Measurements from ENCODE around the gene CKAP2L. TPM values are rescaled to one million over a fixed set of nuclear protein-coding genes. Genes with fewer than 3 reads are reported as not detected.

The CKAP2L gene
- total RNA-seq, 1 donor from 2014 or later = 0.38 TPM

DNA sequence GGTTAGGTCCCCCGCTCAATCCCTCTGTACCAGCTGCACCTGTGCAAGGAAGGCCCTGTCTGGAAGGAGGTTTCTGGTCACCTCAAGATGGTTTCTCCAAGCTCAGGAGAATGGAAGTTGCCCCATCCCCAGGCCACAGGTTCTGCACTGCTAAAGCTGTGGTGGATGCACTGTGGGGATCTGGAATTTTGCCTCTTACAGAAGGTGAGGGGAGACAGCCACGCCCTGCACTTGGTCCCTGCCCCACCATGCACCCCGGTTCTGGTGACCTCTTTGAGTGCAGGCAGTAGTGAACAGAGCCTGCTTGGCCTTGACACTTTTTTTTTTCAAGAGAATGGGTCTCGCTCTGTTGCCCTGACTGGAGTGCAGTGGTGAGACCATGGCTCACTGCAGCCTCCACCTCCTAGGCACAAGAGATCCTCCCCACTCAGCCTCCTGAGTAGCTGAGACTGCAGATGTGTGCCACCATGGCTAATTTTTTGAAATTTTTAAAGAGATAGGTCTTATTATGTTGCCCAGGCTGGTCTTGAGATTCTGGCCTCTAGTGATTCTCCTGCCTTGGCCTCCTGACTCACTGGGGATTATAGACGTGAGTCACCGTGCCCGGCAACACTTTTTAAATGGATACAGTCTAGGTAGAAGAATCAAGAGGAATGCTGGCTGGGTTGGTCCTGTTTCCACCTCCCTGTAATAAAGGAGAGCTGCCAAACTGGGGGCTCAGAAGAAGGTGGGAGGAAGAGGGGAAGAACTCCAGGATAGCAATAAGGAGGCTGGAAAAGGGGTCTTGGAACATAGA lies 49.4 kb downstream of the CKAP2L start:
- DNase-seq = no peak
- intact Hi-C loops (cut with micrococcal nuclease) = no loop called here
- Histone ChIP-seq H3K4me1 (no peaks in the 10 kb centered on the region), H3K36me3 (no peaks in the 10 kb centered on the region), H3K27ac (replicated peaks) (no peak overlapping the region), H3K4me3 (no peak overlapping the region), H3K27me3 (ENCODE audit: low read depth) (peaks cover 27% of the 10 kb centered on the region), H3K9me3 (replicated peaks) (peaks cover 3% of the 10 kb centered on the region)
- TF ChIP-seq, protein P1, sequence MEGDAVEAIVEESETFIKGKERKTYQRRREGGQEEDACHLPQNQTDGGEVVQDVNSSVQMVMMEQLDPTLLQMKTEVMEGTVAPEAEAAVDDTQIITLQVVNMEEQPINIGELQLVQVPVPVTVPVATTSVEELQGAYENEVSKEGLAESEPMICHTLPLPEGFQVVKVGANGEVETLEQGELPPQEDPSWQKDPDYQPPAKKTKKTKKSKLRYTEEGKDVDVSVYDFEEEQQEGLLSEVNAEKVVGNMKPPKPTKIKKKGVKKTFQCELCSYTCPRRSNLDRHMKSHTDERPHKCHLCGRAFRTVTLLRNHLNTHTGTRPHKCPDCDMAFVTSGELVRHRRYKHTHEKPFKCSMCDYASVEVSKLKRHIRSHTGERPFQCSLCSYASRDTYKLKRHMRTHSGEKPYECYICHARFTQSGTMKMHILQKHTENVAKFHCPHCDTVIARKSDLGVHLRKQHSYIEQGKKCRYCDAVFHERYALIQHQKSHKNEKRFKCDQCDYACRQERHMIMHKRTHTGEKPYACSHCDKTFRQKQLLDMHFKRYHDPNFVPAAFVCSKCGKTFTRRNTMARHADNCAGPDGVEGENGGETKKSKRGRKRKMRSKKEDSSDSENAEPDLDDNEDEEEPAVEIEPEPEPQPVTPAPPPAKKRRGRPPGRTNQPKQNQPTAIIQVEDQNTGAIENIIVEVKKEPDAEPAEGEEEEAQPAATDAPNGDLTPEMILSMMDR (IDR thresholded peaks at IDR 0.05; ENCODE audit: borderline replicate concordance) = no peak

DNA sequence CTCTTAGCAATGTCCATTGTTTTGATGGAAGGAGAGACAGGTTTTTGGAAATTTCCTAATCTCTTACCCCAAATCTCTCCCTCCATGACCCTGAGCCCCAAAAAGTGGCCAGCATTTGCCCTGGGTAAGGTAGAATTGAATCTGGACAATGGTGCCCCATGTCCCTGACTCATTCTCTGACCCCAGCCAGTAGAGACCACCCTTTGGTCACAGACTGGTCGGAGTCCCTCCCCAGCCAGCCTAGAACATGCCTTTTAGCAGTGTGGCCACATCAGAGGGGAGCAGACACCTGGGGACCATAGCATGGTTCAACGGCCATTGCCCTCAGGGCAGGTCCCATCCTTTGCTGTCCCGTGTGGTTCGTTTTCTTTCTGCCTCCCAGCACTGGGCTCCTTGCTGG lies 50.1 kb downstream of the CKAP2L start:
- TF ChIP-seq, protein P1 (IDR thresholded peaks at IDR 0.05; ENCODE audit: borderline replicate concordance) = no peak
- DNase-seq = no peak
- intact Hi-C loops (cut with micrococcal nuclease) = no loop called here
- peaks cover 28% of the 10 kb centered on the region for H3K27me3 ChIP-seq (ENCODE audit: low read depth)
- no peak overlapping the region for H3K27ac ChIP-seq (replicated peaks)
- no peaks in the 10 kb centered on the region for H3K36me3 ChIP-seq
- no peak overlapping the region for H3K4me3 ChIP-seq
- H3K9me3 ChIP-seq (replicated peaks) = peaks cover 3% of the 10 kb centered on the region
- H3K4me1 ChIP-seq = no peaks in the 10 kb centered on the region

DNA sequence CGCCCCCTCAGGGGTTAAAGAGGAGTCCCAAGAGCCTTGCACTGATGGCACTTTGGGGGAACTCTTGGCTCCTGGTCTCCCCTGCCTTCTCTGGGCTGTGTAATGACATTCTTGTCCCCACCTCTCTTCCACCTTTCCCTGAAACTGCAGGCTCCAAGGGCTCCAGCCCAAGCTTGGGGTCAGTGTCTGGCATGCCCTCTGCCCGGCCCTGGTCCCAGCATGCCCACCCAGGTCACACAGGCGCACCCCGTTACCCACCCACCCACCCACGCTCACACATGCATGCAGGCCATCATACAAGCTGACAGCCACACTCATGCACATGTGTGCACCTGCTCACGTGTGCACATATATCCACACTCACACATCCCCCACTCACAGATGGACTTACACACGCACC lies 50.5 kb downstream of the CKAP2L start:
- no peak for DNase-seq
- TF ChIP-seq, protein P1 (IDR thresholded peaks at IDR 0.05; ENCODE audit: borderline replicate concordance) = no peak
- no peaks in the 10 kb centered on the region for H3K4me1 ChIP-seq
- H3K27me3 ChIP-seq (ENCODE audit: low read depth) = peaks cover 28% of the 10 kb centered on the region
- no peaks in the 10 kb centered on the region for H3K36me3 ChIP-seq
- peaks cover 3% of the 10 kb centered on the region for H3K9me3 ChIP-seq (replicated peaks)
- no peak overlapping the region for H3K27ac ChIP-seq (replicated peaks)
- intact Hi-C loops (cut with micrococcal nuclease) = no loop called here
- H3K4me3 ChIP-seq = no peak overlapping the region

DNA sequence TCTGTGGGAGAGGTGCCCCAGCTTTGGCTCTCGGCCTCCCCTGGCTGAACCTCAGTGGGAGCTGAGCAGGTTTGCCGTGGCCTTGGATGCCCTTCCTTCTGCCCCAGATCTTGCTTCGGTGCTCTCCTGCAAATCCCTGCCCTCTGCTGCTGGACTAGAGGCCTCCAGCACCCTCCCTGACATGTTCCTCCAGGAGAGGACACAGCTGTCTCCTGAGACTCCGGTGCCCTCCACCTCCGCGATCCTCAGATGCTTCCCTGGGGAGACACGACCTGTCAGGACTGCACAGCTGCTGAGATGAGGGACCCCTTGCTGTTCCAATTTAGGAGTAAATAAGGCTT lies 50.9 kb downstream of the CKAP2L start:
- DNase-seq = no peak
- TF ChIP-seq, protein P1 (IDR thresholded peaks at IDR 0.05; ENCODE audit: borderline replicate concordance) = no peak
- intact Hi-C loops (cut with micrococcal nuclease) = no loop called here
- H3K4me3 ChIP-seq = no peak overlapping the region
- H3K27me3 ChIP-seq (ENCODE audit: low read depth) = peaks cover 28% of the 10 kb centered on the region
- no peaks in the 10 kb centered on the region for H3K36me3 ChIP-seq
- no peak overlapping the region for H3K27ac ChIP-seq (replicated peaks)
- H3K4me1 ChIP-seq = no peaks in the 10 kb centered on the region
- peaks cover 3% of the 10 kb centered on the region for H3K9me3 ChIP-seq (replicated peaks)

DNA sequence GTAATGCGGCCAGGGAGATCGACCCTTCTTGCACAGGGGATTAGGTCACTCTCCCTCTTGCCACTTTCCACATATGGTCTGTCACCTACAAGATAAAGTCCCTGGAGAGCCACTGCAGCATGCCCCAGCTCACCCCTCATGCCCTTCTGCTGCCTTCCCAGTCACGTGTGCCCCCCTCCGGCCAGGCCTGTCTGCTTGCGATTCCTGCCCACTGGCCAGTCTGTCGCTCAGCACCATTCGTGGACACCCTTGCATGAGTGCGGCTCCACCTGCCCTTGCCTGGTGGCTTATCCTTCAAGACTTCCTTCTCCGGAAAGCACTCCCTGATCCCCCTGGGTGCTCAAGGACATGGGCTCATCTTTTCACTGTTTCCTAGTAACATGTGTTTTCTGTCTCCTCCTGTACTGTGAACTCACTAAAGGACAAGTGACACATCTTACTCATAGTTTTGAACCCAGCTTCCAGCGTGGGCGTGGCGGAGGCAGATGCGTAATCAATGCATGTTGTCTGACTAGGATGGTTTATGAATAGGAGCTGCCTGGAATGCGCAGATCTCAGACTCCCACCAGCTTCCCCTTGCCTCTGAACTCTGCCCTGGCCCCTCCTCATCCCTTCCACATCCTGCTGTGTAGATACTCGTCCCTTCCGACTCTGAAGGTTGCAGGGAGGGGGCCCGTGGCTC lies 51.4 kb downstream of the CKAP2L start:
- DNase-seq = no peak
- Histone ChIP-seq H3K27me3 (ENCODE audit: low read depth) (peaks cover 29% of the 10 kb centered on the region), H3K27ac (replicated peaks) (no peak overlapping the region), H3K36me3 (no peaks in the 10 kb centered on the region), H3K4me3 (no peak overlapping the region), H3K9me3 (replicated peaks) (peaks cover 3% of the 10 kb centered on the region), H3K4me1 (no peaks in the 10 kb centered on the region)
- TF ChIP-seq, protein P1 (IDR thresholded peaks at IDR 0.05; ENCODE audit: borderline replicate concordance) = no peak
- intact Hi-C loops (cut with micrococcal nuclease) = no loop called here
